GM21515 (cell line): ENCODE results near the gene CFAP46.
"Not testable (repeated sequence)": the region's sequence is repeated elsewhere in the genome, so short reads cannot be mapped to it uniquely, and the experiment has no call there.

Source experiments
- ATAC-seq: cut with Tn5 transposase; IDR thresholded peaks from one replicate; pipeline ENCODE4 v1.9.1; 2021; ENCODE audit not compliant: unreplicated experiment

The CFAP46 gene

DNA sequence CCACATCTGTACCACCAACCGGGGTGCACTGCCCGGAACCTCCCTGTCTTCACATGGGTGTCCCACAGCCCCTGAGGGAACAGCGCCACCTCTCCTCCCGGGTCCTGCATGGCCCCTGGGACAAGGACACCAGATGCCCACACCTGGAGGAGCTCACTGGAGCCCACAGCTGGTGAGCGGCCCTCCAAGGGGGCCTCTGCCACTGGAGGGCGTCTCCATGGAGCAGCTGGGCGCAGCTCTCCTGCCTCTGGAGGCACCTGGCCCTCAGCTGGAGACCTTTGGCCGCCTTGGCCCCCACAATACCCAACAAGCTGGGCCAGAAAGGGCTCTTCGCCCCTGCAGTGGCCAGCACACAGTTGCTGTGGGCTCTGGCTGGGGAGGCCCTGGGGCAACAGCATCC lies 149.2 kb downstream of the CFAP46 start:
- ATAC-seq: no peak

GRCh38 chr10:132792796-132793195 lies 149.6 kb downstream of the CFAP46 start:
- ATAC-seq: no peak

- ATAC-seq: not testable (repeated sequence)
Measured at GRCh38 chr10:132792099-132792498, 150.3 kb downstream of the CFAP46 start.

DNA sequence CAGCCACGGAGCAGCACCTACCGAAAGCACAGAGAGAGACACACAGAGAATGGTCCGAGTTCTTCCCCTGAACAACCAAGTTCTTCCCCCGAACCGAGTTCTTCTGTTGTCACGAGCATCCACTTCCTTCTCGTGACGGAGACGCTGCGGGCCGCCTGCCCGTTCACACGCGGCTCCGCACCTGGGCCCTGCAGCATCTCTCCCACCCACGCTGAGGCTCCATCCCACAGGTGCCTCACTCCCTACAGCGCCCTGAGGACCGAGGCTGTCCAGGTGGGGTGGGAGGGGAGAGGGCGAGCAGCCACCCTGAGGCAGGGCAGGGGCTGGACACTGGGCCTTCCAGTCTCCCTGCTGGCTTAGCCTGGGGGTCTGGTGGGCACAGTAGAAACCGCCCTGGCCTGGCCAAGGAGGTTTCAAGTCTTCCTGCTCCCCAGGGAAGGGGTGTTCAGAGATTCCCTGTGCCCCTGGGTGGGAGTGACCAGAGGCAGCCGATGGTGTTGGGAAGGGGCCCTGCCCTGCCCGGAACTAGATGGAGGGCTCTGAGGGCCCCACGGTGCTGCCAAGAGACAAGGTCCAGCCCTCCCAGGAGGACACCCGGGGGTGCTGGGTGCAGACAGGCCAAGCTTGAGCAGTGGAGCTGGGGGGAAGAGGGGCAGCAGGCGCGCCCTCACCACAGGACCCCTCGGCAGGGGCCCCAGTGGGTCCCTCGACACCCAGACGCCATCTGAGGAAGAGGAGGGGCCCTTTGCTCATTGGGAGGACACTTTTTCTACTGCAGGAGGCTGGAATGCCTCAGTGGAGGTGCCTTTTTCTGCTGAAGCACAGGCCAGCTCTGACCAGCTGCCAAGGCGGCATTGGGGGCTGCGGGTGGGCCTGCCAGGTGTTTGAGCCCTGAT lies 151.2 kb downstream of the CFAP46 start:
- ATAC-seq: no peak

- ATAC-seq: no peak
Measured at GRCh38 chr10:132790470-132790869, 151.9 kb downstream of the CFAP46 start.

- no peak for ATAC-seq
Measured at GRCh38 chr10:132789659-132790148, 152.7 kb downstream of the CFAP46 start.

GRCh38 chr10:132788831-132789219 lies 153.5 kb downstream of the CFAP46 start:
- no peak for ATAC-seq

DNA sequence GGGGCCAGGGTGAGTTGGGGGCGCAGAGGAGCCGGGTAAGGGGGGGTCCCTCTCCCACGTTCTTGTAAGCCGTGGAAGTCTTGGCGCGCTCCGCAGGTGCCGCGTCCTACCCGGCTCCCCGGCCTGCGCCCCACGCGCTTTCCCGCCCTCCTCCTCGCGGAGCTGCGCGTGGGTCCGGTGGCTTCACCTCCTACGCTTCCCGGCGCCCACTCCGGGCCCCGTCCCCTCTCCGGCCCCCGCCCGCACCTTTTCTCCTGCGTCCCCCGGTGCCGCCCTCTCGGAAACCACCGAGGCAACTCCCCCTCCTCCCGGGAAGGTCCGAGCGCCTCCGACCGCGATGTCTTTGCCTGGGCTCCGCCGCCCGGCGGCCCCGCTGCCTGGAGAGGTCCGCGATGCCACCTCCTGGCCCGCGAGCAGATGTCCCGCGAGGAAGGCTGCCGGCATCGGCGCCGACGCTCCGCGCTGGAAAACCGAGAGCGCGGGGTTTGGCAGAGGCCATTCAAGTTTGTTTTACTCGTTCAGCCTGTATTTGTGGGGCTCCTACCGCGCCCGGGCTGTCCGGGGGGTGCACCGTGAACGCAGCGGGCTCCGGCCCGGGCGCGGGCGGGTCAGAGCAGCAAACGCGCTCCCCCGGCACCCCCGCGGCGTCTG lies 154.1 kb downstream of the CFAP46 start:
- ATAC-seq: no peak

DNA sequence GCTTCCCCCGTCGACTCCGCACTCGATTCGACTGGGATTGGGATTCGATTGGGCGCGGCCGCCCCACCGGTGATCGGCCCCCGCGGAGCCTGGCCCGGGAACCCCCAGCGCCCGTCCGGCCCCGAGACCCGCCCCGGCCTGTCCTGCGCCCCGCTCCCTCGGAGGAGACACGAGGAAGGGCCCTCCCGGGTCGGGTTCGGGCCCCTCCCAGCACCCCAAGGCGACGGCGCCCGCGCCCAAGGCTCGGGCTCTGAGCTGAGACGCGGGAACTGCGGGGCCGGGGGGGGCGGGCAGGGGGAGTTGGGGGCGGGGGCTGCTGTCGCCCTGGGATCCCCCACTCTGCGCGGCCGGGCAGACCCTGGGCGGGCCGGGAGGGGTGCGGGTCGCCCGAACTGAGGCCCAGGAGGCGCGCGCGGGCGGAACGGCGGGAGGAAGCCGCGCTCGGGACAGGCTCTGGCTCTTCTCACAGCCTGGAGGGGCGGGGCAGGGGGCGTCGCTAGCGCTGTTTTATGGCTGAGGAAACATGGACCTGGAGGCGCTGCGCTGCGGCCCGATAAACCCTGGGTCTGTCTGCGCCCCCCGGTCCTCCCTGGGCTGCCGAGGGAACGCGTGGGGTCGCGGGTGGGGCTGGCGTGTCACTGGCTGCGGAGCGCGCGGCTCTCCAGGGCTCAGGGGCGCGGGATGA lies 154.7 kb downstream of the CFAP46 start:
- ATAC-seq: no peak

DNA sequence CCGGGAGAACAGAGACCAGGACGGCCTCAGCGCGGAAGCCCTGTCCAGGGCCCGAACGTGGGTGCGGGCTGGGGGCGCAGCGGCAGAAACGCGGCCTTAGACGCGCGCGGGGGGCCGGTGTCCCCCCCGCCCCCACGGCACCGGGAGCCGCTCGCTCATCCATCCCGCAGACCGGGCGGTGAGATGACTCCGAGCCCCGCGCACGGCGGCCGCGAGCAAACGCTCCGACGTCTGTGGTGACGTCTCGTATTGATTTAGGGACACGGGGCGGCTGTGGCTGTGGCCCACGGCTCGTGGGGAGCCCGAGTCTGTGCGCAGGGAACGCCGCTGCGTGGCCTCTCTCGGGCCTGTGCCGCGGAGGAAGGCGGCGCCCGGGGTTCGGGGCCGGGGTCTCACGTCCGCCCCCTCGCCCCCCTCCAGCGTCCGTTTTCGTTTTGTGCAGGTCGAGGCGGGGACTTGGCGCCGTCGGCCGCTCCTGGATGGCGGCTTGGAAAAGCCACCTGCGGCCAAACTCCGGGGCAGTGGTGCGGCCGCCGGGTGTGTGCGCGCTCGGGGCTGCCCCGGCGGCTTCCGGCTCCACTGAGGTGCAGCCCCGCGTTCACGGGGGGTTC lies 155.4 kb downstream of the CFAP46 start:
- no peak for ATAC-seq

DNA sequence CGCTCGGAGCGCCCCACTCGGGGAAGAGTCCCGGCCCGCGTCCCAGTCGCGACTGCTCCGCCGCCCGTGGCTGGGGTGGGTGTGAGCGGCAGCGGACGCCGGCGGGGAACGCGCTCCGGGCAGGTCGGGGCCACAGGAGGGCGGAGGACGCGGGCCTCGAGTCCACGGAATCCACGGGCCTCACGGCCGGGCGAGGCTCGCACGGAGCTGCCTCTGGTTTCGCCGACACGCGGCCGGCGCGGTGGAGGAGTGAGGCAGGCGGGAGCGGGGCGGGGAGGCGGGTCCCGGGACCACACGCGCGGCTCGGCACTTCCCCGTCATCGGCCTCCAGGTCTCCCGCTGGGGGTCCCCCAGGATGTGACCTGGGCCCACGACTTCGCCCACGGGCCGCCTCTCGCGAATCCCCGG lies 155.9 kb downstream of the CFAP46 start:
- no peak for ATAC-seq

- no peak for ATAC-seq
Measured at GRCh38 chr10:132785723-132786475, 156.5 kb downstream of the CFAP46 start, which contains the start of gene NKX6-2. TSS of gene NKX6-2 (minus strand) at chr10:132786147. CDS start at chr10:132785948, 199 bp downstream.

DNA sequence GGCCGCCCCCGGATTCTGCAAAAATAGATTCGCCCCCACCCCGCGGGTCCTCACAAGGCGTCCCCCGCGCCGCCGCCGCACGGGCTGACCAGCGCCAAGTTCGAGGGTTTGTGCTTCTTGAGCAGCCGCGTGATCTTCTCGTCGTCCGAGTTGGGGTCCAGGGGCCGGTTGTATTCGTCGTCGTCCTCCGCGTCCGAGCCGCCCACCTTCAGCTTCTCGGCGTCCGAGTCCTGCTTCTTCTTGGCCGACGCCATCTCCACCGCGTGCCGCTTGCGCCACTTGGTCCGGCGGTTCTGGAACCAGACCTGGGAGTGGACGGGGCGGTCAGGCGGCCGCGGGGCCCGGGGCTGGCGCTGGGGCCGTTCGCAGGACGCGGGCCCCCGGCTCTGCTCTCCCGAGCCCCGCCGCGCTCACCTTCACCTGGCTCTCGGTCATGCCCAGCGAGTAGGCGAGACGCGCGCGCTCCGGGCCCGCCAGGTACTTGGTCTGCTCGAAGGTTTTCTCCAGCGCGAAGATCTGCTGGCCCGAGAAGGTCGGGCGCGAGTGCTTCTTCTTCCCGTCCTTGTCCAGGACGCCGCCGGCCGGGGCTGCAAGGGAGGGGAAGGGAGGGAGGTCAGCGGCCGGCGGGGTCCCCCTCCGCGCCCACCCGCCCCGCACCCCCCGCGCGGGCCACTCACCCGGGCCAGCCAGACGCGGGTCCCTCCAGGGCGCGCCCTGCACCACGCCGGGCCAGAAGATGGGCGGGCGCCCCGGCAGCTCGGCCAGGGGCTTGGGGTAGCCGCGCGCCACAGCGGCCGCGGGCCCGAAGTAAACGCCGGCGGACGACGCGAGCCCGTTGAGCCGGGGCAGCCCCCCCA lies 157.3 kb downstream of the CFAP46 start:
- ATAC-seq: no peak

- no peak for ATAC-seq
Measured at GRCh38 chr10:132783940-132784865, 158.2 kb downstream of the CFAP46 start.

DNA sequence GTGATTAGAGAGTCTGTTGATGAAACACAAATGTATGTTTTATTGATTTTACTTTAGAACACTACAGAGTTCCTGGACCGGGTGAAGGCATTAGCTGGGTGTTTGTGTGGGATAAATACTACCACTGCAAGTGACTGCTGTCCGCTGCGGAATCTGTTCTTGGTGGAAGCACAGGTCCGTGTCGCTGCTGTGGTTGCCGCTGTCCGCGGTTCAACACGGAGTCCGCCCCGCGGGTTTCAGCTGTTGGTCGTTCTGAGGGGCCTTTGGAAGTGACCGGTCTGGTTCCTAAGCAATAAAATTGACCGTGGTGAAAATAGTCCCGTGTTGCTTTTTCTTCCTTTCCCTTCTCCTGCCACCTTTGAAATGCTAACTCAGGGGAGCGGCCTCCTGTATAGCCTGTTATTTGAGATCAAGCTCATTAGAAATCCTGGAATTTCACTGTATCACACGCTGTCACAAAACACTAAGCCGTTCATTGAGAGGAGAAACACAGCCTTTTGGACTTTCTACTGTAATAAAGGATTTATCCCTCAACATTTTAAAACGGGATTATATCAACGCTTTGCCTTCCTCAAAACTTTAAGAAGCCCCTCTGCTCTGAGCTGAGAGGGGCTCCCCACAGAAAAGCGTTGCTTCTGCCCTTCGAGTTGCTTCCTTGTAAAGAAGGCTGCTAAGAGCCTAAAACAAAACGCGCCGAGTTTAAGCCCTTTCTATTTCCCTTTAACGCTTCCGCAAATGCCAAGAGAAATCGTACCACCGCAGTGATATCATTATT lies 159.0 kb downstream of the CFAP46 start:
- no peak for ATAC-seq

DNA sequence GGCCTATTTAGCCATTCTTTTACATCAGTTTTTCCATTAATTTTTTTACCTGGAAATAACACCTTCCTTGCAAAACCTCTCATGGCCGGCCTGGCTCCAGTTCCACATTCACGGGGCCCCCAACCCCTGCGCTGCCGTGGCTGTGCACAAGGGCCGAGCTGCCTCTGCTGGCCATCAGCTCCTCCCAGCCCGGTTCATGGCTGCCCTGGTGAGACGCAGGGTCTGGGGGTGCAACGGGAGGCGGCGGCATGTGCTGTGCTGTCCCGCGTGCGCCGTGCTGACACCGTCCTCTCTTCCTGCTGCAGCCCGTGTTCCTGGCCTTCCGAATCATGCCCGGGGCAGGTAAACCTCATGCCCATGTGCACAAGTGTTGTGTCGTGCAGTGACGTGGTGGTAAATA lies 160.8 kb downstream of the CFAP46 start:
- no peak for ATAC-seq

GRCh38 chr10:132780356-132780755 lies 162.0 kb downstream of the CFAP46 start:
- no peak for ATAC-seq
